Pons (tissue), 1 donor: ENCODE measurements around the gene DNAJC4.

ENCODE experiments used
- DNase-seq: peaks from one replicate; pipeline ENCODE4 v3.0.0-alpha.2; 2016; ENCODE audit warnings: low spot score

The DNAJC4 gene

DNA sequence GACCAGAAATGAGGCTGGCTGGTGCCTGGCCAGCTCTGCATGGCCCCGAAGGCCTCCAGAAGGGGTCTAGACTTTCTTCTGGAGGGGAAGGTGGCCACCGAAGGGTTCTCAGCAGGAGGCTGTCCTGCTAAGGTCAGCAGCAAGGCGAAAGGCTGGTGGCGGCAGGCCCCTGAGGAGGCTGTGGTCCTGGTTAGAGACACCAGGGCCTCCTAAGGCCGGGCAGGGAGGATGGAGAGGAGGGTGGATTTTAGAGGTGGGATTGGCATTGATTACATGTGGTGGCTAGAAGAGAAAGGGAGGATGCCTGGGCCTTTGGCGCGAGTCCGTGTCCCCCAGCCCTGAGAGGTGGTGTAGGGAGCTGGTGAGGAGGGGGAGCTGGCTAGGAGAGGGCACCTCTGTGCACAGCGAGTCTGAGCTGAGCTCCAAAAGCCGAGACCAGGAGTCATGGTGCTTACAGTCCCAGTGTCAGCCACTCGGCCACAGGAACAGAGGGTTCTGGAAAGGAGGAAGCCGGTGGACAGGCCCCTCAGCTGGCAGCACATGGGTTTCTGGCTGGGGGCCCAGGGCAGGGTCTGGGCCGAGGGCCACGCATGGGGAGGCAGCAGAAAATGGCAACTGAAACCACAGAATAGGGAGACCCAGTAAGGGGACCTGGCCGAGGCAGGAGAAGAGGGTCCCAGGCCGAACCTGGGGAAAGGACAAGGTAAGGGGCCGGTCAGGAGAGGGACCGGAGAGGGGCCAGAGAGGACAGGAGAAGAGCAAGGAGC lies 21.4 kb upstream of the DNAJC4 start:
- no peak for DNase-seq

GRCh38 chr11:64209563-64209843 lies 20.8 kb upstream of the DNAJC4 start:
- DNase-seq = no peak

DNA sequence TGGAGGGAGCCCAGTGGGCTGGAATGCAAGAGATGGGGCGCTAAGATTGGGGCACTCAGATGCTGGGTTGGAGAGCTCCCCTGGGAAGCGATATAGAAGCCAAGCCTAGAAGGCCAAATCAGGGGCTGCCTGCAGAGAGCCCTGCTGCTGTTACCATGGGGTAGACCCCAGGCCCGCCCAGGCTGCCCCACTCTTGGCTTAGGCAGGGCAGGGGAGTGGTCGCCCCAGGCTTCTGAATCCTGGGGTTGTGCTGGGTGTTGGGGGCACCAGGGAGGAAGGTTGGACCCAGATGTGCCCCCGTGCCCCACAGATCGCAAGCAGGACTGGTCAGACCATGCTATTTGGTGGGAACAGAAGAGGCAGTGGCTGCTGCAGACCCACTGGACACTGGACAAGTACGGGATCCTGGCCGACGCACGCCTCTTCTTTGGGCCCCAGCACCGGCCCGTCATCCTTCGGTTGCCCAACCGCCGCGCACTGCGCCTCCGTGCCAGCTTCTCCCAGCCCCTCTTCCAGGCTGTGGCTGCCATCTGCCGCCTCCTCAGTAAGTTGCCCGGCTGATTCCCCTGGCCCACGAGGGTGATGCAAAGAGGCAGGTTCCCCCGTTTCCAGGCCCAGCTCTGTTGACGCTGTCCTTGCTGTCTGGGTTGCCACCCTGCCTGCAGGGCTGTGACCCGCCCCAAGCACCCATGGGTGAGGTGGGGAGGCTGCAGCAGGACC lies 19.9 kb upstream of the DNAJC4 start:
- no peak for DNase-seq

- no peak for DNase-seq
These were observed 19.0 kb upstream of the DNAJC4 start for GRCh38 chr11:64211181-64211872.

DNA sequence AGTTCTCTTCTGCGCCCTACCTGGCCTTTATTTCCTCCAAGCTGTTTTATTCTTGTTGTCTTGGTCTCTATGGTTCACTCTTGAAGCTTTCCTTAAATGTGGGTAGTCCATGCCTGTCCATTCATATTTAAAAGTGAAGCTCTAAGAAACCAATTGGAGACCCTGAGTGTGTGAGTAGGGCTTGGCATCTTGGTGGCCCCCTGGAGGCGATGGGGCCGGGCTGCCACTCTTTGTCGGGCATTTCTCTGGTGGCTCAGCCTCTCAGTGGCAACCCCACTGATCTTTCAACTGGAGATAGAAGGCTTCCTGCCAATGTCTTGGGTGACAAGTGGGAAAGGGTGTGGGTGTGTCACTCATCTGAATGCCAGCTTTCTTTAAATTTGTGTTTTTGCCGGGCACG lies 13.5 kb upstream of the DNAJC4 start:
- no peak for DNase-seq

- DNase-seq = no peak
These were observed 11.6 kb upstream of the DNAJC4 start for GRCh38 chr11:64218628-64219353.

DNA sequence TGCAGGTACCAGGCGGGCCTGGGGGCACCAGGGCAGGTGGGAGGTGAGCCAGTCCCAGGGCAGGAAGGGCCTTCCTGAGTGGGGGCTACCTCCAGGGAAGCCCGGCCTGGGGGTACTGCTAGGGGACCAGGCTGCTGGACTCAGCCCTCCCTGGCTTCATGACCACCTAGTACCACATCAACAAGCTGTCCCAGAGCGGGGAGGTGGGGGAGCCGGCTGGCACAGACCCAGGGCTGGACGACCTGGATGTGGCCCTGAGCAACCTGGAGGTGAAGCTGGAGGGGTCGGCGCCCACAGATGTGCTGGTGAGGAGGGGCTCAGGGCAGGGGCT lies 11.0 kb upstream of the DNAJC4 start:
- DNase-seq = no peak

GRCh38 chr11:64219755-64220154 lies 10.6 kb upstream of the DNAJC4 start:
- no peak for DNase-seq

GRCh38 chr11:64220271-64220670 lies 10.1 kb upstream of the DNAJC4 start:
- DNase-seq = no peak

- no peak for DNase-seq
These were observed 9.6 kb upstream of the DNAJC4 start for GRCh38 chr11:64220798-64221197.

GRCh38 chr11:64222651-64223000 lies 7.7 kb upstream of the DNAJC4 start:
- no peak for DNase-seq

GRCh38 chr11:64223001-64223651 lies 7.2 kb upstream of the DNAJC4 start:
- no peak for DNase-seq

- DNase-seq = no peak
These were observed 6.0 kb upstream of the DNAJC4 start for GRCh38 chr11:64224151-64224890.

- DNase-seq = no peak
These were observed 5.3 kb upstream of the DNAJC4 start for GRCh38 chr11:64224891-64225607.

DNA sequence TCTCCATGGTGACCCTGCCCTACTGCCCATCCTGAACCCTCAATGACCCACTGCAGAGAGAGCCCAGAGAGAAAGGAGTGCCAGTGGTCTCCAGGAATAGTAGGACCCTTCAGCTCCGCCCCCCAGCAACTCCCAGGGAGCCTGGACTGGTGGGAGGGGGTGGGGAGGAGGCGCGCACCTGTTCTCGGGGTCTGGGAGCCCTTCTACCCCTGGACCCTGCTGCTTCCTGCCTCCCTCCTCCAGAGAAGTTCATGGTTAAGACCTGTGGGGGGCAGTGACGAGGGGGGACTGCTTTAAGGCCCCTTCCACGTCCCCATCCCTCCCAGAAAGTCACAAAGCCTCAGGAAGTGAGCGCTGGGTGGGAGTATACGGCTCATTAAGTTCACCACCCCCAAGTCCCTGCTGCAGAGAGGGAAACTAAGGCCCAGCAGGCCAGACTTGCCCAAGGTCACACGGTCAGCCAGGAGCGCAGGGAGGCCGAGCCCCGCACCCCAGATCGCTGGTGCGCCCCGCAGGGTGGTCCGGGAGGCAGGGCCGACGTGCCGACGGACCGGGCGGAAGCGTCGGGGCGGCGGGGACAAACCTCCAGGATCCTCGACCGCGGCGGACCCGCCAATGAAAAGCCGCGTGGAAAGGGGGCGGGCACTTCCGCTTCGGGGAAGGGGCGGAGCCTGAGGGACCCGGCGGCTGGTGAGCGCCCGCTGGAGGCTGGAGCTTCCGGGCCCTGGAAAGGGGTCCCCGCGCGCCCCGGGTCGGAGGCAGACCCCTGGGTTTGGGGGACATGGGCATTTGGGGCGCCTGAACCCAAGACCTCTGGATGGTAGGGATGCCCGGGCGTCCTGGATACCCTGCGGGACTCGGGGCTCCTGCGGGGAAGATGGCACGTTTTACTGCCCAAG lies 4.5 kb upstream of the DNAJC4 start, which contains the start of the genes NUDT22 and TRPT1:
Gene NUDT22 (plus strand): TSS at position 667 of the 899 bp plus-strand sequence. CDS start 379 bp downstream, outside the sequence.
Gene TRPT1 (minus strand): TSS at position 579 of the 899 bp plus-strand sequence. CDS start 326 bp downstream, at position 253.
- peak; percentile 74 for DNase-seq

DNA sequence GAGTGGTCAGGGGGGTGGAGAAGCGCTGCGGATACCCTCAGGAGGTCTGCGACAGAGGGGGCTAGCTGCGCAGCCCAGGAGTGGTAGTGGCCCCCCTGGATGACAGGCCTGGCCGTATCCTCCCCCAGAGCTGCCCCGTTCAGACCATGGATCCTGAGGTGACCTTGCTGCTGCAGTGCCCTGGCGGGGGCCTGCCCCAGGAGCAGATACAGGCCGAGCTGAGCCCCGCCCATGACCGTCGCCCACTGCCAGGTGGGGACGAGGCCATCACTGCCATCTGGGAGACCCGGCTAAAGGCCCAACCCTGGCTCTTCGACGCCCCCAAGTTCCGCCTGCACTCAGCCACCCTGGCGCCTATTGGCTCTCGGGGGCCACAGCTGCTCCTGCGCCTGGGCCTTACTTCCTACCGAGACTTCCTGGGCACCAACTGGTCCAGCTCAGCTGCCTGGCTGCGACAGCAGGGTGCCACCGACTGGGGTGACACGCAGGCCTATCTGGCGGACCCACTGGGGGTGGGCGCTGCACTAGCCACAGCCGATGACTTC lies 3.8 kb upstream of the DNAJC4 start:
- no peak for DNase-seq

- DNase-seq = no peak
These were observed 2.9 kb upstream of the DNAJC4 start for GRCh38 chr11:64227405-64227956.

DNA sequence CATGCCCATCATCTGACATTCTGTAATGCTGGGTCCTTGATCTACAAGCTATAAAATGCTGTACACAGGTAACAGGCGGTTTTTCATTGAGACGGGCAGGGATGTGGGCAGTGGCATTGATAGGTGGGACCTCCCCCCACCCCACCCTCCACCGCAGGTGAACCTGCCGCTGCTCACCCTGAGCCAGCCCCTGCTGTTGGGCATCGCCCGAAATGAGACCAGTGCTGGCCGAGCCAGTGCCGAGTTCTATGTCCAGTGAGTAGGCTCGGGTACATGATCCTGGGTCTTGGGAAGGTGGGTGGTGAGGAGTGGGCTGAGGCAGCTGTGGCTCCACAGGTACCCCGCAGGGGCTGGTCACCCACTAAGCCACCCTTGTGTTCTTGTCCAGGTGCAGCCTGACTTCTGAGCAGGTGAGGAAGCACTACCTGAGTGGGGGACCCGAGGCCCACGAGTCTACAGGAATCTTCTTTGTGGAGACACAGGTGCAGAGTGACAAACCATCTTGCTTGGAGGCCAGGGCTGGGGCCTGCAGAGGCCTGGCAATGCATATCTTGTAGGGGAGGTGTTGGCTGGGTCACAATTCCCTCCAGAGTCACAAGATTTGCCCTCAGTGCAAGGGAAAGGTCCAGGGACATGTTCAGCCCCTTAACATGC lies 1.1 kb upstream of the DNAJC4 start:
- DNase-seq = no peak
